ENCODE measurements around the gene SCFD2.
"Not testable (repeated sequence)": the region's sequence is repeated elsewhere in the genome, so short reads cannot be mapped to it uniquely, and the experiment has no call there.

SCFD2 gene

GRCh38 chr4:53139256-53139655 is 226.6 kb downstream of the SCFD2 start:
- DNase-seq (ENCODE audit: low spot score), result not testable (repeated sequence)

DNA sequence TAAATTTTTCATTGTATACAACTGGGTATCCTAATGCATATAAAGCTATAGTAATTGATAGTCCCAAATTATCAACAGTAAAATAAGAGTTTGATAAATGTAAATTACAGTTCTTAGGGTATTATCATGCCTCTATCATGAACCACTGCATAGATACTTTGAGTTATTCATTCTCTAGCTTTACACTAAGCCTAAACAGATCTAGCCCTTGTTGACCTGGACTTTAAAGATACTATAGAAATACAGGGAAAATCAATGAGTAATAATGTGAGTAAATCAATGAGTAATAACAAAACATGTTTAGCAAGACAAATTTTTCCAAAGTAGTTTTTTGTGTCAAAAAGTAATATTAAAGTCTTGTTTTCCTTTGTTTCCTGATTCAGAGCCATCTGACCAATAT is 228.4 kb downstream of the SCFD2 start:
- DNase-seq (ENCODE audit: low spot score), result no peak

DNA sequence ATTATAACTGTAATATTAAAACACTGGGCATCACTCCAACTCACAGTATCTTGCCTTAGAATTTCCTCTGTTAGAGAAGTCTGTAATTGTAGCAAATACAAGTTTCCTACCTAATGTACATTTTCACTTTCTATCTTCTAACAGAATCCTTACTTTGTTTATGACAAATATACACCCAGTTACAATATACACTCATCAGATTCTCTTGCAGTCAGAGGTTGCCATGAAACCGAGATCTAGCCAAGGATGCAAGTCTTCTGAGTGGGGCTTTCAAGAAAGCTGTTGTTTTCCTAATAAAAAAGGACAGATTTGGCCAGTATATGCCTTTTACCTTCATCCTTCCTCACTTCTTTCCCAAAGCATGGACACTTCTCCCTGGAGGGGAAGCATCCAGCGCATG is 228.9 kb downstream of the SCFD2 start:
- no peak for DNase-seq (ENCODE audit: low spot score)

DNA sequence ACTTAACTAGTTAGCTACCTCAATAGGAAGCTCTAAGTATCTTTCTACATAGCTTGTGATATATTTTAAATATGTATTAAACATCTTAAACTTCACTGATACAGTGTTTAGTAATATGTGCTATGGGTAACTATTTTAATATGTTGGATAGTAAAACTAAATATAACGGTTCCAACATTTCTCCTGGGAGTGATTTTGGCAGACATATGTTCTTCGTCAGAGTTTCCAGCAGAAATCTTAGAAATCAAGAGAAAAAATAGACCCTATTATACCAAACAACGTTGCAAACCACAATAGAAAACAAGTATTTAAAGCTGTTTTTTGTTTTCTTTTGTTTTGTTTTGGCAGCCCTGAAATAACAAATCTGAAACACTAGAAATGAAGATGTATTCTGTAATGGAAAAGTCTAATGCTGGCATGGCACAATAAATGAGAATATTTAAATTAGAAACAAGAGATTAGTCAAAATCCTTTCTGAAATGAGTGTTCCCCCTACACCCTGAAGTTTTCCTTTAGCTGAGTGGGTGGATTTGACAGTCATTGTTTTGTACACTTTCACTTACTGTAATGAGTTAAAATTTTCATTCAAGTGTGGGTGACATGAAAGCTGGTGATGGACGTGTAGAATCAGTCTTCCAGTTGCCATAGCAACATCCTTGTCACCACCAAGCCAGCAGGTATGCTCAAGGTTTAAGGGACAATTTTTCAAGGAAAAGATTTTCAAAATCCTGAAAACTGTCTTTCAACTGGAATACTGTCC is 233.5 kb downstream of the SCFD2 start:
- no peak for DNase-seq (ENCODE audit: low spot score)

DNA sequence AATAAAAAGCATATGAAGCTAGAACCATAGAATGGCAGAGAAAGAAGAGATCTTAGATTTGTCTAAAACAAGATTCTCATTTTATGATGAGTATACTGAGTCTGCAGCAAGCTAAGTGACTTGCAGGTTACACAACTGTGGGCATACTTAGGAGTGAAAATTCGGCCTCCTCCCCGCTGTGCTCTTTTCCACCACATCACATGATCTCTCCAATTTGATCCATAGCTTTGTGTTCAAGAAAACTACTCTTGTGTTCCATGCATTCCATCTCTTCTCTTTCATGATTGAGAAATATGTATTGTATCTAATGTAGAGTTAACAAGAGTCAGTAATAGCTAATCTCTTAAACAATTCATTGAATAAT is 234.3 kb downstream of the SCFD2 start:
- DNase-seq (ENCODE audit: low spot score), result no peak

GRCh38 chr4:53130896-53131561 is 234.8 kb downstream of the SCFD2 start:
- no peak for DNase-seq (ENCODE audit: low spot score)

- no peak for DNase-seq (ENCODE audit: low spot score)
Observed at GRCh38 chr4:53128706-53129357, 237.0 kb downstream of the SCFD2 start.

DNA sequence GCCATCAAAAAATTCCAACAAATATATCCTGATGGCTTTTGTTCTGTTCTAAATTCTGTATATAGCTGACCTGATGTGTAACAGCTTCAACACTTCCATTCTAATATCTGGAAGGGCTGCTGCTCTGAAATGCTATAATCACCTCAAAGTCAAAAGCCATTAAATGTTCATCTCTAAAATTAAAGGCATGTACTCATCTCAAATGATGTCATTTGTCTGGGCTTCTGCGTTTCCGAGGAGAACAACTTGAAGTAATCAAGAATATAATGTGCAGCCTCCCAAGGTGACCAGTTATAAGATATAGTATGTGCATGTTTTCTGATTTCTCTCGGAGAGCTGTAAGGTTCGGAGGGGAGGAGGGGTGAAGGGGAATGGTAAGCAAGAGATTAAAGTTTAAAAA is 237.6 kb downstream of the SCFD2 start:
- DNase-seq (ENCODE audit: low spot score), result no peak

GRCh38 chr4:53127365-53127764 is 238.5 kb downstream of the SCFD2 start:
- no peak for DNase-seq (ENCODE audit: low spot score)

- no peak for DNase-seq (ENCODE audit: low spot score)
Observed at GRCh38 chr4:53126099-53126498, 239.8 kb downstream of the SCFD2 start.

DNA sequence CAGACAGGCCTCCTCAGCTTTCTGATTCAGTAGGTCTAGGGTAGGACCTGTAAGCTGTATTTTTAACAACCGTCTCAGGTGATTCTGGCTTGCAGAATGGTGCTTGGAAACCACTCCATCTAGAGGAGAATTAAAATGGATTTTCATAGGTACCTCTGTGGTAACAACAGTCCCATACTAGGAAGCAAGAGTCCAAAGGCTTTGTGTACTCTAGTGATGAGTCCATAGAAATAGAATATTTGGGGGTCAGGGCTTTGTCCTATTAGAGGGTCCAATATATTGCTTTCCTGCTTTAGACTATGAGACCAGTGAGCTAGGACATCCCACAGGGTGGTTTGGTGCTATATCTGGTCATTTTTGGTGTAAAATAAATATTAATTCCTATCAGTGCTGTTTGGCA is 242.0 kb downstream of the SCFD2 start:
- no peak for DNase-seq (ENCODE audit: low spot score)

DNA sequence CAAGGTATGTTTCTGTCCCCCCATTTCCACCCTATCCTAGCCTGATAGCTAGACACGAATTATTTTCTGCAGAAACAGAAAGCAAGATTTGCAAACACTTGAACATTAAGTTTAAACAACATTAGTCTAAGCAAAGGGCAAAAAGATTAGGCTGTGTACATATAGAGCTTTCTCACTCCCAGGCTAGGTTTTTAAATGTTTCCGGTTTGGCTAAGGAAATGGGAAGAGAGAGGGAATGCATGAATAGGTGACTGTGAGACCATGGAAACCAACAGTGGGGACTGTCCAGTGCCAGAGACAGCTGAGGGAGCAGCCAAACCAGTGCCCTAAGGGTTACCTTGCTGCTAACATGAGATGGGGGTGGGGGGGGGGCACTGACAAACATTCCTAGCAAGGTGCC is 242.7 kb downstream of the SCFD2 start:
- DNase-seq (ENCODE audit: low spot score), result no peak

DNA sequence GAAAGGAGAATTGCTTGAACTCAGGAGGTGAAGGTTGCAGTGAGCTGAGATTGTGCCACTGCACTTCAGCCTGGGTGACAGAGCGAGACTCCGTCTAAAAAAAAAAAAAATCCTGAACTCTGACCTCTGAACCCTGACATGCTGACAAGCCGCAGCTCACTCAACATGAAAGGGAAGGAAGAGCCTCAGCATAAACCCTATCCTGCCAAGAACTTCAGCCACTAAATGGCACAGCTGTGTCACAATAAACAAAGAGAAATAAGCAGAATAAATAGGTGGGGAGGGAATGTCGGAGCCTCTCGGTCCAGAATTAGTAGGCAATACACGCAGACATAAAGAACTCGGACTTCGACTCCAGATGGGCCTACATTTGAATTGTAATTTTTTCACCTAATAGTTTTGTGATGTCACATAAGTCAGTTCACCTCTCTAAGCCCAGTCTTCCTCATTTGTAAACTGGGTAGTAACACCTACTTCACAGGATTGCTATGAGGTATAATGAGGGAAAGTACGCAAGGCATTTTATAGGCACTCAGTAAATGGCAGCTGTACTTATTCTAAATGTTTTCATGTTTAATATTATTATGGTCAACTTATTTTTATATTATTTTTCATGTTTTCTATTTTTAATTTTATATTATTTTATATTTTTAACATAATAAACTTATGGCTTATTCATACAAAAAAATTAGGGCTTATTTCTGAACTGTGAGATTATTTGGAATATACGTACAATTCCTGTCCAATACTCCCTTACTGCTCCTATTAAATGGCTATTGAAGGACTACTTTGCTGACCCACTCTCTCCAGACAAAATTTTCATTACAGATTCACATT is 243.4 kb downstream of the SCFD2 start:
- peak; percentile 35 for DNase-seq (ENCODE audit: low spot score)

DNA sequence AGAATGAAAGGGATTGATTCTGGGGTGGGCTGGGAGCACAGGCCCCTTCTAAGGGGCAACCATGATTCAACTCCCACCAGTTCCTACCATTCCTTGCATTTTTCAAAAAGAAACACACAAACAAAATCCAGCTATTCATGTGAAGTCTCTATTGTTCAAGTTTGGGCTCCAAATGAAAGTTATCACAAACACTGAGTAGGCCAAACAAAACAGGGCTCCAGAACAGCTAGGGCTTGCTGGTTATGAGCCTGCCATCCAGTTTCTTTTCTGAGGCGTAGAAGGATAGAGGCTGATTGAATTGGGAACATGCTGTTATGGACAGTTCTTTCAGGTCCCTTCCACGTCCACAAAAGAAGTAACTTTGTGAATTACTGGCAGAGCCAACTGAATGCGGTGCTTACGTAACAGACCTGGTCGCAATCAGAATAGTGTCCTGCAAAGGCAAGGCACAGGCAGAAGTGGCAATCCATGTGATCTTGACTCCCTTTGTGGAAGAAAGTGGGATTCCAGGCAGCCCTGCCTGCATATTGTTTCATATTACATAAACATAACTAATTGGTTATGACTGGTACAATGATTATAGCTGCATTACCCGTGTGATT is 244.5 kb downstream of the SCFD2 start:
- DNase-seq (ENCODE audit: low spot score), result peak; percentile 13

DNA sequence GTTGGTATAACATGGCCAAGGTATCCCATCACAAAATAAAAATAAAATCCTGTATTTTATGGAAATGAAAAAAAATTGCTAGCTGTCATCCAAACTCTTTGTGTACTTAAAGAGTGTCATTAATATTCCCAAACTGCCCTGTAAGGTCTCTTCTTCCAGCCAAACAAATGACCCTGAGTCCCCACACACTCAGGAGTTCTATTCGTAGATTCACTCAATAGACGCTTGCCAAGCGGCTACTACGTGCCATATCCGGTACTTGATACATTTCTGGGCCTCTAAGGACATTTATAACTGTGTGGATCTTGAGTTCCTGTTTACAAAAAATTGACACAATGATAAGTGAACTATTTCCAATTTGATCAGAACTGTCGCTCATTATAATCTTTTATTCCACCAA is 245.1 kb downstream of the SCFD2 start:
- DNase-seq (ENCODE audit: low spot score), result no peak

GRCh38 chr4:53119680-53120079 is 246.2 kb downstream of the SCFD2 start:
- DNase-seq (ENCODE audit: low spot score), result no peak

DNA sequence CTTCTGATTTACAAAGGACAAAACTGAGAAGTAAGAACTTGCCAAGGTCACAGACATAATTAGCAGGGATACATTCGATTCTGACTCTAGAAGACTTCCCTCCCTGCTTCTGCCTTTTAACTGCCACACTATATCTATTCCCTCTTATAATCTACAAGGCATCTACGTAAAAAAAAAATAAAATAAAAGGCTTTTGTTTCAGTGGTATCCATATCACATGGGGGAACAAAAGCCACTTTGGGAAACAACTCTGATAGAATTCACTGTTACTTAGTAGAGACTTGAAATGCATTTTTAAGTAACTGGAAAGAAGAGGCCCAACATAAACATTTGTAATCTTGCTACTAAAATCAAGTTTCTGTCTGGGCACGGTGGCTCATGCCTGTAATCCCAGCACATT is 247.2 kb downstream of the SCFD2 start:
- no peak for DNase-seq (ENCODE audit: low spot score)

DNA sequence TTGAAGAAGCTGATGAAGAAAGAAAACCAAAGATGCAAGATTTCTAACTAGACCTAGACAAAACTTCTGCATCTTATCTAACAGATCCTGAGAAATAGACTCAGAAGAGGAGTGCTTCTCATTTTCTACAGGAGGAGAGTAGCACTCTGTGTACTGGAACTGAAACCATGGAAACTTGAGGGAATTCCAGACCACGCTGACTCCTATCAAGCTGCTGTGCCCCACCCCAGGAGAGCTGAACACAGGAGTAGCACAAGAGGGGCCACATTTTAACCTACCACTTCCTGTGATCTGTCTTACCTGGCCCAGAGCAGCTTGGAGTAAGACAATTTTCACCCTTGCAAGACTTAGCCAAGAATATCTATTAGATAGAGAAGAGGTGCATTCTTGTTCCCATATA is 248.9 kb downstream of the SCFD2 start:
- peak; percentile 15 for DNase-seq (ENCODE audit: low spot score)

DNA sequence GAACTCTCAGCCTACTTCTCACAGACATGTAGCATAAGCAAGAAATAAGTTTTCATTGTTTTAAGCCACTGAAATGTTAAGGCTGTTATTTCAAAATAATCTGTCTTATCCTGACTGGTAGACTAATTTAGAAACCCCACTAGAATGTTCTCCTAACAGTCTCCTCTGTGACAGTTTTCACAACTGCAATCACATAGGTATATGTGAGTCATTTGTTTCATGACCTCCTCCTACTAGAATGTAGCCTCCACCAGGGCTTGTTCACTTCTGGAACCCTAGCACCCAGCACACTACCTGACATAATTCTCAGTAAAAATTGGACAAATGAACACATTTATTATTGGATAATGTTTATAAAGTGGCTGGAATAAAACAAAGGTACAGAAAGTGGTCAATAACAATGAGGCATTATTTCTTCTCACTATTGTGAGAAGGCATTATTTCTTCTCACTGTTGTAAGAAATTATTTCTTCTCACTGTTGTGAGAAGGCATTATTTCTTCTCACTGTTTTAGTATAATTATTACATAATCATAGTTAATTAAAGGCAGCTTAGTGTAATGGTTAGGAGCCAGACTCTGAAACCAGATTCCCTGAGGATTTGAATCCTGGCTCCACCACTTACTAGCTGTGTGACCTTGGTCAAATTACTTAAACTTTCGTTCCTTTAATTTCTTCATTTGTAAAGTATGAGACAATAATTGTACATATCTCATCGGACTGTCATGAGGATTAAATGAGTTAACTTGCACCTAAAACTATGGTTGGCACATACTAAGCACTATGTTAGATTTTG is 252.2 kb downstream of the SCFD2 start:
- no peak for DNase-seq (ENCODE audit: low spot score)

DNA sequence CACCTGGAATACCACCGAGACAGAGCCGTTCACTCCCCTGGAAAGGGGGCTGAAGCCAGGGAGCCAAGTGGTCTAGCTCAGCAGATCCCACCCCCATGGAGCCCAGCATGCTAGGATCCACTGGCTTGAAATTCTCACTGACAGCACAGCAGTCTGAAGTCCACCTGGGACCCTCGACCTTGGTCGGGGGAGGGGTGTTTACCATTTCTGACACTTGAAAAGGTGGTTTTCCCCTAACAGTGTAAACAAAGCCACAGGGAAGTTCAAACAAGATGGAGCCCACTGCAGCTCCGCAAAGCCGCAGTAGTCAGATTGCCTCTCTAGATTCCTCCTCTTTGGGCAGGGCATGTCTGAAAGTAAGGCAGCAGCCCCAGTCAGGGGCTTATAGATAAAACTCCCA is 260.5 kb downstream of the SCFD2 start:
- DNase-seq (ENCODE audit: low spot score), result no peak

- no peak for DNase-seq (ENCODE audit: low spot score)
Observed at GRCh38 chr4:53103481-53103880, 262.4 kb downstream of the SCFD2 start.

Data from Ammon's horn (tissue), 1 donor.